Prostate gland (tissue), 2 donors: ENCODE results near the gene UBTF. TPM values are rescaled to one million over a fixed set of nuclear protein-coding genes. Genes with fewer than 3 reads are reported as not detected.

Experiments
- DNase-seq: peaks from one replicate; pipeline ENCODE4 v3.0.0-alpha.2; 2019; ENCODE audit warnings: low spot score
- H3K27ac ChIP-seq, 2 donors: fragments of 200-600 bp; sonication (generic); 2 replicates each; pipeline ENCODE4 v1.5.1; 2017 to 2019
- H3K27me3 ChIP-seq: fragments of 200-600 bp; sonication (generic); replicated peaks from 2 replicates; pipeline ENCODE4 v1.5.1; 2019; ENCODE audit not compliant: insufficient read depth
- H3K36me3 ChIP-seq, 2 donors: fragments of 200-600 bp; sonication (generic); 1 replicate in 1 of 2; 2 replicates in 1 of 2; pipeline versions ENCODE4 v1.5.1 to v1.8.1; 2017 to 2019
- H3K4me1 ChIP-seq: fragments of 200-600 bp; sonication (generic); replicated peaks from 2 replicates; pipeline ENCODE4 v1.5.1; 2019
- H3K4me3 ChIP-seq, 2 donors: fragments of 200-600 bp; sonication (generic); 2 replicates each; pipeline ENCODE4 v1.5.1; 2017 to 2019
- H3K9me3 ChIP-seq: fragments of 200-600 bp; sonication (generic); 2 replicates; pipeline ENCODE4 v1.5.1; 2017
- CTCF ChIP-seq, 4 experiments: fragments of 200-600 bp in 2 of 4; fragments of 450-650 bp in 2 of 4; sonication (generic) in 2 of 4; IDR thresholded peaks; 1 replicate in 3 of 4; 2 replicates in 1 of 4; pipeline ENCODE4 v1.5.1; 2016 to 2019; ENCODE audit warnings: antibody characterized with exemption in 4 of 4, mild to moderate bottlenecking in 2 of 4, moderate library complexity in 2 of 4
- POLR2A ChIP-seq: fragments of 450-650 bp; IDR thresholded peaks from one replicate; pipeline ENCODE4 v1.6.1; 2016; ENCODE audit warnings: antibody characterized with exemption, mild to moderate bottlenecking
- POLR2AphosphoS5 ChIP-seq: sonication (generic); formaldehyde crosslinking; IDR thresholded peaks from one replicate; pipeline ENCODE4 v1.6.1; 2017; ENCODE audit warnings: antibody characterized with exemption
- WGBS: methylation state at CpG from one replicate; pipeline ENCODE4 v1.1.5; 2018; 5-methylcytosine and 5-hydroxymethylcytosine counted together
- intact Hi-C: fragments of 100-400 bp; cut with DNase I; formaldehyde crosslinking; loops from one replicate; pipeline ENCODE4 v1.14.2; 2022
- total RNA-seq, 2 donors: library from RNA; depleted of rRNA; stranded (reverse); fragments of >200 nt; gene quantifications; one replicate each; pipeline ENCODE4 v1.1.0, GENCODE V29; 2016

Gene UBTF
- total RNA-seq, 2 donors from 2014 or later, result 73.4 to 77.2 TPM

GRCh38 chr17:44235583-44235936 lies 16.1 kb upstream of the UBTF start:
- no peaks in the 10 kb centered on the region for H3K36me3 ChIP-seq
- H3K27ac ChIP-seq, result no peak overlapping the region
- H3K4me1 ChIP-seq, result no peaks in the 10 kb centered on the region
- H3K4me3 ChIP-seq, result no peak overlapping the region
- DNase-seq, result no peak
- 86% methylated on average over 4 of the region's 5 CpGs for WGBS
- TF ChIP-seq POLR2AphosphoS5 (no peak), CTCF (IDR thresholded peaks at IDR 0.05) (no peak), POLR2A (no peak)
- intact Hi-C loops, result no loop called here
- H3K9me3 ChIP-seq, result no peaks in the 10 kb centered on the region
- no peaks in the 10 kb centered on the region for H3K27me3 ChIP-seq

- H3K4me1 ChIP-seq, result no peaks in the 10 kb centered on the region
- no peaks in the 10 kb centered on the region for H3K9me3 ChIP-seq
- no peak overlapping the region for H3K4me3 ChIP-seq
- H3K36me3 ChIP-seq, result no peaks in the 10 kb centered on the region
- no peak overlapping the region for H3K27ac ChIP-seq
- no peaks in the 10 kb centered on the region for H3K27me3 ChIP-seq
- no peak for TF ChIP-seq POLR2AphosphoS5
- TF ChIP-seq CTCF (IDR thresholded peaks at IDR 0.05), result no peak
- TF ChIP-seq POLR2A, result no peak
- no peak for DNase-seq
- intact Hi-C loops, result no loop called here
- 82% methylated on average over 5 of the region's 5 CpGs for WGBS
These were observed 14.1 kb upstream of the UBTF start for GRCh38 chr17:44233582-44233981.

GRCh38 chr17:44232061-44232460 lies 12.6 kb upstream of the UBTF start:
- Histone ChIP-seq H3K36me3 (no peaks in the 10 kb centered on the region), H3K27me3 (no peaks in the 10 kb centered on the region), H3K27ac (no peak overlapping the region), H3K4me3 (no peak overlapping the region), H3K4me1 (no peaks in the 10 kb centered on the region), H3K9me3 (no peaks in the 10 kb centered on the region)
- 90% methylated on average over 7 of the region's 7 CpGs for WGBS
- DNase-seq, result no peak
- intact Hi-C loops, result no loop called here
- TF ChIP-seq POLR2AphosphoS5 (no peak), CTCF (IDR thresholded peaks at IDR 0.05) (no peak), POLR2A (no peak)

GRCh38 chr17:44230140-44230539 lies 10.7 kb upstream of the UBTF start:
- no peaks in the 10 kb centered on the region for H3K9me3 ChIP-seq
- H3K27me3 ChIP-seq, result no peaks in the 10 kb centered on the region
- WGBS, result 78% methylated on average over 9 of the region's 9 CpGs
- no peak for DNase-seq
- no peak overlapping the region for H3K27ac ChIP-seq
- no peaks in the 10 kb centered on the region for H3K36me3 ChIP-seq
- TF ChIP-seq POLR2A, result no peak
- no peak for TF ChIP-seq POLR2AphosphoS5
- TF ChIP-seq CTCF (IDR thresholded peaks at IDR 0.05), result no peak
- intact Hi-C loops, result no loop called here
- H3K4me1 ChIP-seq, result no peaks in the 10 kb centered on the region
- no peak overlapping the region for H3K4me3 ChIP-seq

- Histone ChIP-seq H3K4me1 (no peaks in the 10 kb centered on the region), H3K36me3 (no peaks in the 10 kb centered on the region), H3K4me3 (no peak overlapping the region), H3K27me3 (no peaks in the 10 kb centered on the region), H3K9me3 (no peaks in the 10 kb centered on the region), H3K27ac (no peak overlapping the region)
- no peak for DNase-seq
- 70% methylated on average over 6 of the region's 6 CpGs for WGBS
- intact Hi-C loops, result no loop called here
- TF ChIP-seq POLR2AphosphoS5 (no peak), POLR2A (no peak), CTCF (IDR thresholded peaks at IDR 0.05) (no peak)
These were observed 9.6 kb upstream of the UBTF start for GRCh38 chr17:44229090-44229489.
